Pancreas (tissue), 10 donors: ENCODE data around the gene DCAF6. TPM values are rescaled to one million over a fixed set of nuclear protein-coding genes. Genes with fewer than 3 reads are reported as not detected.

Experiments
- ATAC-seq, 4 donors: fragments of 200-7000 bp; cut with Tn5 transposase; one replicate each; pipeline versions ENCODE4 v1.8.0 to v1.9.1; 2020; ENCODE audit warnings: mild to moderate bottlenecking in 4 of 4, moderate library complexity in 4 of 4
- DNase-seq, 6 donors: peaks; one replicate each; pipeline ENCODE4 v3.0.0-alpha.2; 2020
- FAIRE-seq: peaks from 2 replicates; lab custom pipeline; 2012; peaks lifted over from hg19 to GRCh38; lab: Jason Lieb, UNC
- H3K27ac ChIP-seq, 4 donors: fragments of 200-600 bp; sonication (generic); 1 replicate in 3 of 4; 2 replicates in 1 of 4; pipeline versions ENCODE4 v1.5.0 to v1.8.0; 2020
- H3K27me3 ChIP-seq, 4 donors: fragments of 200-600 bp; one replicate each; pipeline ENCODE4 v1.8.0; 2021
- H3K36me3 ChIP-seq, 3 donors: fragments of 200-600 bp; sonication (generic) in 1 of 3; one replicate each; pipeline versions ENCODE4 v1.5.0 to v1.8.0; 2020 to 2021
- H3K4me1 ChIP-seq, 3 donors: fragments of 200-600 bp; one replicate each; pipeline ENCODE4 v1.8.0; 2021
- H3K4me3 ChIP-seq, 4 donors: fragments of 200-600 bp; sonication (generic) in 2 of 4; one replicate each; pipeline versions ENCODE4 v1.5.0 to v1.8.0; 2020 to 2021
- H3K9me3 ChIP-seq, 4 donors: fragments of 200-600 bp; one replicate each; pipeline ENCODE4 v1.8.0; 2021
- WGBS, 2 donors: extraction: QIAGEN DNeasy Blood & Tissue Kit; methylation state at CpG; one replicate each; pipeline ENCODE4 v1.1.7; 2013; 5-methylcytosine and 5-hydroxymethylcytosine counted together
- intact Hi-C, 3 donors: fragments of 100-400 bp; cut with DNase I; formaldehyde crosslinking; loops; one replicate each; pipeline versions ENCODE4 v1.11.1 to v1.14.2; 2022
- polyA plus RNA-seq, 2 donors: library from polyadenylated mRNA; stranded (reverse); fragments of 200-250 nt; gene quantifications; one replicate each; pipeline ENCODE4 v1.2.3, GENCODE V29; 2013
- total RNA-seq, 6 donors: library from RNA; stranded (reverse); fragmentation: NEBNext Ultra II Directional in 4 of 6; extraction: Animal tissue kit (Norgen Biotek cat#: 25700) in 4 of 6; gene quantifications; one replicate each; pipeline versions ENCODE4 v1.2.1 to v1.2.4, GENCODE V29; 2021 to 2023
- TF ChIP-seq, protein P1 (sequence below), 4 donors: fragments of 200-600 bp; sonication (generic) in 3 of 4; IDR thresholded peaks; one replicate each; pipeline versions ENCODE4 v1.5.0 to v1.8.0; 2021; ENCODE audit warnings: antibody characterized with exemption in 4 of 4
- donor health status: healthy with polysubstance abuse.
- donor health status: DM: no; HTN: no; CAD: no; lungs with moderate emphysema.
- donor health status: DM: no; HTN: no; CAD: no.
- donor health status: control.
- donor health status: control.
- donor health status: Bipolar disorder and iron deficiency.
- donor health status: DM: yes; HTN: yes; CAD: no.
- donor health status: DM: no; HTN: no; CAD: no.
- donor health status: DM: no; HTN: no; CAD: no.
- donor health status: DM: yes; HTN: yes; CAD: no.

The DCAF6 gene
- total and polyA plus RNA-seq, 8 donors, result 11.4 to 31.9 (median 20.0) TPM

GRCh38 chr1:168100315-168101002, 164.0 kb downstream of the DCAF6 start:
- Histone ChIP-seq H3K27ac (no peak overlapping the region), H3K36me3 (no peaks in the 10 kb centered on the region), H3K9me3 (no peaks in the 10 kb centered on the region), H3K4me1 (no peaks in the 10 kb centered on the region), H3K4me3 (no peak overlapping the region), H3K27me3 (no peaks in the 10 kb centered on the region)
- ATAC-seq, result no peak
- no peak for FAIRE-seq
- no peak for DNase-seq
- 94% methylated on average over 7 of the region's 7 CpGs for WGBS, 2 donors
- intact Hi-C loops, result no loop called here
- TF ChIP-seq, protein P1, sequence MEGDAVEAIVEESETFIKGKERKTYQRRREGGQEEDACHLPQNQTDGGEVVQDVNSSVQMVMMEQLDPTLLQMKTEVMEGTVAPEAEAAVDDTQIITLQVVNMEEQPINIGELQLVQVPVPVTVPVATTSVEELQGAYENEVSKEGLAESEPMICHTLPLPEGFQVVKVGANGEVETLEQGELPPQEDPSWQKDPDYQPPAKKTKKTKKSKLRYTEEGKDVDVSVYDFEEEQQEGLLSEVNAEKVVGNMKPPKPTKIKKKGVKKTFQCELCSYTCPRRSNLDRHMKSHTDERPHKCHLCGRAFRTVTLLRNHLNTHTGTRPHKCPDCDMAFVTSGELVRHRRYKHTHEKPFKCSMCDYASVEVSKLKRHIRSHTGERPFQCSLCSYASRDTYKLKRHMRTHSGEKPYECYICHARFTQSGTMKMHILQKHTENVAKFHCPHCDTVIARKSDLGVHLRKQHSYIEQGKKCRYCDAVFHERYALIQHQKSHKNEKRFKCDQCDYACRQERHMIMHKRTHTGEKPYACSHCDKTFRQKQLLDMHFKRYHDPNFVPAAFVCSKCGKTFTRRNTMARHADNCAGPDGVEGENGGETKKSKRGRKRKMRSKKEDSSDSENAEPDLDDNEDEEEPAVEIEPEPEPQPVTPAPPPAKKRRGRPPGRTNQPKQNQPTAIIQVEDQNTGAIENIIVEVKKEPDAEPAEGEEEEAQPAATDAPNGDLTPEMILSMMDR (IDR thresholded peaks at IDR 0.05), result no peak

- Histone ChIP-seq H3K4me1 (no peaks in the 10 kb centered on the region), H3K4me3 (no peak overlapping the region), H3K9me3 (no peaks in the 10 kb centered on the region), H3K36me3 (no peaks in the 10 kb centered on the region), H3K27ac (no peak overlapping the region), H3K27me3 (no peaks in the 10 kb centered on the region)
- DNase-seq (no peak), ATAC-seq (no peak), FAIRE-seq (no peak)
- intact Hi-C loops, result no loop called here
- TF ChIP-seq, protein P1 (IDR thresholded peaks at IDR 0.05), result no peak
- 87% methylated on average over 8 of the region's 8 CpGs for WGBS, 2 donors
These were observed 164.9 kb downstream of the DCAF6 start for GRCh38 chr1:168101336-168101735.

DNA sequence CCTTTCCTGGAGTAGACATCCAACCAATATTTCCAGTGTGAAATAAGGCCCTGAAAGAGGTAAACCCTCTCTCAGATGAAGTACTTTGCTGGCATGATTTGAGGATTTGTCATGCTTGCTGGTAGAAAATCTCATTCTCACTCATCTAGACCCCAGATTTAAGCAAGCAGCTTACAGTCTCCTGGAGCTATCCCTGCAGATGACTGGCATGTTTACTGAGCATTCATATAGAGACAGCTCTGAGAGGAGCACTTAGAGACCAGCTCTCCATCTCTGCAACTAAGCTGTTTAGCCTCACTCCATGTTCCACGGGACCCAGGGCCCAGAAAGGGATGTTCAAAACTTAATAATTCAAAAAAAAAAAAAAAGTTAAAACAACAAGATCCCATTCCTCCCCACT, 166.0 kb downstream of the DCAF6 start:
- H3K4me3 ChIP-seq, result no peak overlapping the region
- H3K27me3 ChIP-seq, result no peaks in the 10 kb centered on the region
- TF ChIP-seq, protein P1 (IDR thresholded peaks at IDR 0.05), result no peak
- no peaks in the 10 kb centered on the region for H3K4me1 ChIP-seq
- H3K27ac ChIP-seq, result no peak overlapping the region
- no peaks in the 10 kb centered on the region for H3K36me3 ChIP-seq
- FAIRE-seq (no peak), DNase-seq (no peak), ATAC-seq (no peak)
- intact Hi-C loops, result no loop called here
- whole genome bisulfite sequencing, 2 donors, result 89 to 94% methylated on average over 1 of the region's 1 CpG
- H3K9me3 ChIP-seq, result no peaks in the 10 kb centered on the region

DNA sequence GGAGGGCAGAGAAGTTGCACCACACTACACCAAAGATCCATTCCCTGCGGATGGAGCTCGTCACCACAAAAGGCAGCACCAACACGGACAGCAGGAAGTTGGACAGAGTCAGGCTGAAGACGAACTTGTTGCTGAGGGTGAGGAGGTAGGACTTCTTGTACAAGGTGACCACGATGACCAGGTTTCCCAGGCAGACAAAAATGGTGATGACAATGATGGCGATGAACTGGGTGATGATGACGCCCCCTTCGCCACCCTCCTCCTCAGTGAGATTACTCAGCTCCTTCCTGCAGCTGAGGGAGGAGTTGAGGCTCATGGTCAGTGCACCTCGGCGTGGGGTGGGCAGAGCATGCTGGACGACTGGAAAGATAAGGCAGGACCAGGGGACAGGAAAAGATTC, 168.1 kb downstream of the DCAF6 start:
- DNase-seq, result no peak

DNA sequence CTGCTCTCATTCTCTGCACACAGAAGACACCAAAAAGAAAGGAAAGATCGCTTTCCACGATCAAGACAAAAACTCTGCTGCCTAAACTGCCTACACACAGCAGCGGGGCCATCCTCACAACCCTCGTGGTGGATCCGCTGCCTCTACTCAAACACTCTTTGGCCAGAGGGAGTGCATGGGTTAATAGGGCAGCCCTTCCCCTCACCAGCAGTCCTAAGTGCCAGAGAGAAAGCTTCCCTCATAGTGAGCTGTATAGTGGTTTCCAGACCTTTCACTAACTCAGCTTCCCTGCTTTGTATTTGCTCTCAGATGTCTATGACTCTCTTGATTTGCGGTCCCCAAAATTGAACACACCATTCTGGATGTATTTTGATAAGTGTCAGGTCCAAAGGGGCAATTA, 169.4 kb downstream of the DCAF6 start:
- no peaks in the 10 kb centered on the region for H3K27me3 ChIP-seq
- H3K27ac ChIP-seq, result no peak overlapping the region
- ATAC-seq, result no peak
- H3K4me1 ChIP-seq, result no peaks in the 10 kb centered on the region
- intact Hi-C loops, result no loop called here
- no peak for DNase-seq
- H3K36me3 ChIP-seq, result no peaks in the 10 kb centered on the region
- 94 to 97% methylated on average over 6 of the region's 6 CpGs for WGBS, 2 donors
- TF ChIP-seq, protein P1 (IDR thresholded peaks at IDR 0.05), result no peak
- no peak overlapping the region for H3K4me3 ChIP-seq
- H3K9me3 ChIP-seq, result no peaks in the 10 kb centered on the region
- FAIRE-seq, result no peak

More for the DNA sequence above, 168.1 kb downstream of the DCAF6 start:
- Histone ChIP-seq H3K4me3 (no peak overlapping the region), H3K27ac (no peak overlapping the region), H3K27me3 (no peaks in the 10 kb centered on the region), H3K4me1 (no peaks in the 10 kb centered on the region), H3K9me3 (no peaks in the 10 kb centered on the region), H3K36me3 (no peaks in the 10 kb centered on the region)
- WGBS, 2 donors, result 87 to 88% methylated on average over 11 of the region's 11 CpGs
- FAIRE-seq, result no peak
- ATAC-seq, result no peak
- TF ChIP-seq, protein P1 (IDR thresholded peaks at IDR 0.05), result no peak
- intact Hi-C loops, result no loop called here
